ENCODE results near the gene INPP5E. TPM values are rescaled to one million over a fixed set of nuclear protein-coding genes. Genes with fewer than 3 reads are reported as not detected.

The INPP5E gene
- total and polyA plus RNA-seq, 2 donors (not counting 1 experiment from before 2014, with no cell fraction given): 31.0 to 33.1 TPM

DNA sequence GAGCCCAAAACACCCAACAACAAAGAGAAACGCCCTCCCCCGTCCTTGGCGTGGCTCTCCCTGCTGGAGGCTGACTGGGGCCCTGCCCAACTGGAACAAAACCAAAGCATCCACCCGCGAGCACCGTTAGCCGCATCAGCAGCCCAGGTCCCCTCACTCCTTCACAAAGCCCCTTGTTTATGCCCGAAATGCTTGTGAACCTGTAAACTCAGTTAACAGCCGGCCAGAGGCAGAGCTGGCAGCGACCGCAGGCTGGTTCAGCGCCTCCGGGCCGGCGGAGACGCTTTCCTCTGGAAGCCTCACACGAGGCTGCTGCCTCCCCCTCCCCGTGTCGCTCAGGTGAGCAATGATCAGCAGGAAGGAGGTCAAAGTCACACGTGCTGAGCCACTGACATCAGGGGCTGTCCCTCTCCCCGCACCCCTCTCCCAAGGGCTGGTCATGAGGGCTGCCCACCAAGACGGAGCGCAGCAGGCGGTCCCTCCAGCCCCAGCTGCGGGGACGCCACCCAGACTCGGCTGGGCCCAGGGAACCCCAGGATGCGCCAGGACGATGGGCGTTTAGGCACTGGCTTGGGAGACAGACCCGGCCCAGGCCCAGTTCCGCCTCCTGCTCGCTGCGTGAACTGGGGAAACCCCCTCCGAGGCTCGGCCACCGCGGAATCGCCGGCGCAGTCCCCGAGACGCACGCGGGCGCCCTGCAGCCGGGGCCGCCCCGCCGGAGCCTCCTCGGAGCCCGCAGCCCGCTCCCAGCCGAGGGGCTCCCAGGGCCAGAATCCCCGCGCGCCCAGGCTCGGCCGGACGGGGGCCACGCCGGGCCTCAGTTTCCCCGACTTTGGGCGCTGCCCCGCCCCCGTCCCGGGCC is 40.2 kb downstream of the INPP5E start:
- intact Hi-C loops (cut with micrococcal nuclease): loop anchor here (1.0 to 5.0 kb wide), 9 partner anchors 11 to 433 kb away; partner anchors contain the start of genes DNLZ, ENTR1, INPP5E and PMPCA
- peak; percentile 67 for DNase-seq
- TF ChIP-seq, protein P1, sequence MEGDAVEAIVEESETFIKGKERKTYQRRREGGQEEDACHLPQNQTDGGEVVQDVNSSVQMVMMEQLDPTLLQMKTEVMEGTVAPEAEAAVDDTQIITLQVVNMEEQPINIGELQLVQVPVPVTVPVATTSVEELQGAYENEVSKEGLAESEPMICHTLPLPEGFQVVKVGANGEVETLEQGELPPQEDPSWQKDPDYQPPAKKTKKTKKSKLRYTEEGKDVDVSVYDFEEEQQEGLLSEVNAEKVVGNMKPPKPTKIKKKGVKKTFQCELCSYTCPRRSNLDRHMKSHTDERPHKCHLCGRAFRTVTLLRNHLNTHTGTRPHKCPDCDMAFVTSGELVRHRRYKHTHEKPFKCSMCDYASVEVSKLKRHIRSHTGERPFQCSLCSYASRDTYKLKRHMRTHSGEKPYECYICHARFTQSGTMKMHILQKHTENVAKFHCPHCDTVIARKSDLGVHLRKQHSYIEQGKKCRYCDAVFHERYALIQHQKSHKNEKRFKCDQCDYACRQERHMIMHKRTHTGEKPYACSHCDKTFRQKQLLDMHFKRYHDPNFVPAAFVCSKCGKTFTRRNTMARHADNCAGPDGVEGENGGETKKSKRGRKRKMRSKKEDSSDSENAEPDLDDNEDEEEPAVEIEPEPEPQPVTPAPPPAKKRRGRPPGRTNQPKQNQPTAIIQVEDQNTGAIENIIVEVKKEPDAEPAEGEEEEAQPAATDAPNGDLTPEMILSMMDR (IDR thresholded peaks at IDR 0.05): no peak
- TF ChIP-seq EZH2 (IDR thresholded peaks at IDR 0.05; ENCODE audit: borderline replicate concordance, insufficient read depth, low read depth, low read length, poor library complexity, severe bottlenecking): no peak
- Mint-ChIP-seq H3K27me3 (no peaks in the 10 kb centered on the region), H3K27ac (peak overlapping the region; percentile 70), H3K4me1 (peaks cover 35% of the 10 kb centered on the region), H3K9me3 (ENCODE audit: insufficient read depth) (no peaks in the 10 kb centered on the region), H3K4me3 (peak overlapping the region; percentile 89)
- POLR2A ChIA-PET: interaction anchor here (1.6 kb wide), 1 partner anchor 12 kb away, joined by 3 read pairs; no protein-coding TSS in a partner anchor
- H3K4me2 ChIP-seq (replicated peaks; ENCODE audit: low read depth, low read length, poor library complexity, severe bottlenecking): peak overlapping the region; percentile 82
- ATAC-seq (ENCODE audit: low read depth): peak; percentile 12
- H3K4me3 ChIP-seq (ENCODE audit: control extremely low read depth in 1 of 5, extremely low read depth in 1 of 5, insufficient read depth in 1 of 5, low read depth in 2 of 5, low read length in 4 of 5): peak overlapping the region; percentile 30 to 83 (median 76)
- H3K27ac ChIP-seq (ENCODE audit: low read length in 2 of 2): peak overlapping the region in 1 of 2 donors; percentile 54
- CTCF ChIA-PET: interaction anchor here (2.5 kb wide), 1 partner anchor 10 kb away, joined by 16 read pairs; the partner anchor contains the start of genes ENTR1 and PMPCA
- WGBS (ENCODE audit: insufficient coverage): 3% methylated on average over 67 of the region's 67 CpGs
- peaks cover 25% of the 10 kb centered on the region for H4K20me1 ChIP-seq (ENCODE audit: control insufficient read depth, insufficient read depth, low read length, poor library complexity, severe bottlenecking)
- peak overlapping the region; percentile 83 for H2AFZ ChIP-seq (ENCODE audit: insufficient read depth, low read depth, low read length, poor library complexity, severe bottlenecking)
- no peaks in the 10 kb centered on the region for H3K27me3 ChIP-seq (replicated peaks in 1 of 4; ENCODE audit: control extremely low read depth in 1 of 4, control insufficient read depth in 3 of 4, insufficient read depth in 4 of 4, low read length in 3 of 4)
- peaks cover 3 to 36% of the 10 kb centered on the region in 2 experiments for H3K36me3 ChIP-seq (replicated peaks in 1 of 2; ENCODE audit: control extremely low read depth in 1 of 2, control insufficient read depth in 1 of 2, extremely low read depth in 1 of 2, insufficient read depth in 2 of 2, low read length in 1 of 2)
- peak overlapping the region; percentile 70 for H3K9ac ChIP-seq (ENCODE audit: low read length)
- H3K79me2 ChIP-seq (ENCODE audit: control insufficient read depth, insufficient read depth, low read length): peaks cover 51% of the 10 kb centered on the region
- no peaks in the 10 kb centered on the region for H3K9me3 ChIP-seq (ENCODE audit: control extremely low read depth in 1 of 3, control insufficient read depth in 2 of 3, insufficient read depth in 1 of 3, low read length in 2 of 3)
- H3K4me1 ChIP-seq (ENCODE audit: control insufficient read depth in 2 of 2, insufficient read depth in 2 of 2, low read length in 2 of 2): peaks cover 29 to 32% of the 10 kb centered on the region in 2 donors

DNA sequence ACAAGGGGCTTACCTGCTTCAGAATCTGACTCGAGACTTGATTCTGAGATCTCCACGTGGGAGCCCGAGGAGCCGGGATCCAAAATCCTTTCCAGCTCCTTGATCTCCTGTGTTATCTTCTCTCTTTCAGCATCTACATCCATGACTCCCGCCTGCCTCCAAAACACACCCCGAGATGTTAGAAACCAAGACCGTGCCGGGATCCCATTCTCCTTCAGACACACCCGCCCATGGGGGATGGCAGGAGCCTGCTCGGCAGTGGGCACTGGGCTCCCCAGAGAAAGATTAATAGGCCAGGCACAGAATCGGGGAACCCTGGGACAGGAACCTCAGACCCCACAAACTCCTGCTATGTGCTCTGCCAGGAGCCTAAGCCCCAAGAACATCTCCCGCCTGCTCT is 41.4 kb downstream of the INPP5E start:
- Histone ChIP-seq H4K20me1 (ENCODE audit: control insufficient read depth, insufficient read depth, low read length, poor library complexity, severe bottlenecking) (peaks cover 25% of the 10 kb centered on the region), H3K79me2 (ENCODE audit: control insufficient read depth, insufficient read depth, low read length) (peaks cover 50% of the 10 kb centered on the region), H3K9ac (ENCODE audit: low read length) (no peak overlapping the region), H2AFZ (ENCODE audit: insufficient read depth, low read depth, low read length, poor library complexity, severe bottlenecking) (no peak overlapping the region), H3K9me3 (ENCODE audit: control extremely low read depth in 1 of 3, control insufficient read depth in 2 of 3, insufficient read depth in 1 of 3, low read length in 2 of 3) (no peaks in the 10 kb centered on the region), H3K4me1 (ENCODE audit: control insufficient read depth in 2 of 2, insufficient read depth in 2 of 2, low read length in 2 of 2) (peaks cover 18 to 21% of the 10 kb centered on the region in 2 donors), H3K27me3 (replicated peaks in 1 of 4; ENCODE audit: control extremely low read depth in 1 of 4, control insufficient read depth in 3 of 4, insufficient read depth in 4 of 4, low read length in 3 of 4) (no peaks in the 10 kb centered on the region), H3K4me3 (ENCODE audit: control extremely low read depth in 1 of 5, extremely low read depth in 1 of 5, insufficient read depth in 1 of 5, low read depth in 2 of 5, low read length in 4 of 5) (no peak overlapping the region), H3K36me3 (replicated peaks in 1 of 2; ENCODE audit: control extremely low read depth in 1 of 2, control insufficient read depth in 1 of 2, extremely low read depth in 1 of 2, insufficient read depth in 2 of 2, low read length in 1 of 2) (peaks cover 3 to 47% of the 10 kb centered on the region in 2 experiments), H3K27ac (ENCODE audit: low read length in 2 of 2) (no peak overlapping the region), H3K4me2 (replicated peaks; ENCODE audit: low read depth, low read length, poor library complexity, severe bottlenecking) (peak overlapping the region; percentile 82)
- no peaks in the 10 kb centered on the region for H3K9me3 Mint-ChIP-seq (ENCODE audit: insufficient read depth)
- ChIA-PET CTCF (no interaction called here), POLR2A (no interaction called here)
- DNase-seq (no peak), ATAC-seq (ENCODE audit: low read depth) (no peak)
- peak overlapping the region; percentile 89 for H3K4me3 Mint-ChIP-seq
- WGBS (ENCODE audit: insufficient coverage): 97% methylated on average over 12 of the region's 12 CpGs
- no peak for TF ChIP-seq EZH2 (IDR thresholded peaks at IDR 0.05; ENCODE audit: borderline replicate concordance, insufficient read depth, low read depth, low read length, poor library complexity, severe bottlenecking)
- TF ChIP-seq, protein P1 (IDR thresholded peaks at IDR 0.05): no peak
- peaks cover 24% of the 10 kb centered on the region for H3K4me1 Mint-ChIP-seq
- H3K27me3 Mint-ChIP-seq: no peaks in the 10 kb centered on the region
- H3K27ac Mint-ChIP-seq: peak overlapping the region; percentile 10
- intact Hi-C loops (cut with micrococcal nuclease): no loop called here
